Upper lobe of left lung (tissue), 4 donors: ENCODE results near the gene SLC50A1.

Source experiments
- CTCF ChIP-seq, 6 experiments: fragments of 450-650 bp in 4 of 6; fragments of 200-600 bp in 2 of 6; sonication (generic) in 2 of 6; IDR thresholded peaks; one replicate each; pipeline ENCODE4 v1.5.1; 2016 to 2019; ENCODE audit warnings: antibody characterized with exemption in 6 of 6
- EP300 ChIP-seq, 4 donors: sonication (generic); formaldehyde crosslinking; IDR thresholded peaks; one replicate each; pipeline ENCODE4 v1.5.1; 2017; ENCODE audit warnings: antibody characterized with exemption in 4 of 4, control low read depth in 2 of 4
- POLR2A ChIP-seq, 4 donors: fragments of 450-650 bp; IDR thresholded peaks; one replicate each; pipeline ENCODE4 v1.5.1; 2016 to 2017; ENCODE audit warnings: antibody characterized with exemption in 4 of 4, mild to moderate bottlenecking in 2 of 4
- POLR2AphosphoS5 ChIP-seq, 2 donors: sonication (generic); formaldehyde crosslinking; IDR thresholded peaks; one replicate each; pipeline ENCODE4 v1.5.1; 2017; ENCODE audit warnings: antibody characterized with exemption in 2 of 2

- TF ChIP-seq POLR2A (IDR thresholded peaks at IDR 0.05) (no peak), CTCF (IDR thresholded peaks at IDR 0.05) (no peak), POLR2AphosphoS5 (IDR thresholded peaks at IDR 0.05) (no peak), EP300 (IDR thresholded peaks at IDR 0.05) (no peak)
Measured at GRCh38 chr1:155175281-155175926, 39.8 kb downstream of the SLC50A1 start.
